Activated CD8-positive, alpha-beta memory T cell treated with anti-CD3 and anti-CD28 coated beads, Interleukin-2, amount 10 ng/mL, durations not matched to agents 7 days and 5 days (primary cell): ENCODE results near the gene VASH2. TPM values are rescaled to one million over a fixed set of nuclear protein-coding genes. Genes with fewer than 3 reads are reported as not detected.

ENCODE experiments used
- ATAC-seq: fragments of 150-1000 bp; cut with Tn5 transposase; one replicate; pipeline ENCODE4 v1.10.0; 2021; ENCODE audit warnings: moderate library complexity
- CTCF ChIA-PET: fragments of 350-600 bp; sonication (Branson Sonifier 250); formaldehyde crosslinking; loops from one replicate; lab custom pipeline; 2021; ENCODE audit warnings: antibody characterized with exemption; lab: Charles Lee
- DNase-seq: peaks from one replicate; pipeline ENCODE4 v3.0.0-alpha.2; 2020
- H3K27ac Mint-ChIP-seq: one replicate; pipeline ENCODE4 v1.8.0; 2021; ENCODE audit warnings: mild to moderate bottlenecking, mixed read lengths
- H3K27me3 Mint-ChIP-seq: one replicate; pipeline ENCODE4 v1.8.0; 2021; ENCODE audit warnings: mixed read lengths
- H3K36me3 Mint-ChIP-seq: one replicate; pipeline ENCODE4 v1.8.0; 2021; ENCODE audit warnings: mild to moderate bottlenecking, mixed read lengths
- H3K4me1 Mint-ChIP-seq: one replicate; pipeline ENCODE4 v1.8.0; 2021; ENCODE audit warnings: mixed read lengths
- H3K4me3 Mint-ChIP-seq: one replicate; pipeline ENCODE4 v1.8.0; 2021; ENCODE audit warnings: mild to moderate bottlenecking, moderate library complexity, mixed read lengths
- H3K9me3 Mint-ChIP-seq: one replicate; pipeline ENCODE4 v1.8.0; 2022; ENCODE audit warnings: low read depth, mixed read lengths
- total RNA-seq, 2 experiments: library from RNA; stranded (reverse); gene quantifications; one replicate each; pipeline ENCODE4 v1.2.3, GENCODE V29; 2021

Gene VASH2
- total RNA-seq, 2 experiments from 2014 or later = 0.73 to 0.79 TPM

DNA sequence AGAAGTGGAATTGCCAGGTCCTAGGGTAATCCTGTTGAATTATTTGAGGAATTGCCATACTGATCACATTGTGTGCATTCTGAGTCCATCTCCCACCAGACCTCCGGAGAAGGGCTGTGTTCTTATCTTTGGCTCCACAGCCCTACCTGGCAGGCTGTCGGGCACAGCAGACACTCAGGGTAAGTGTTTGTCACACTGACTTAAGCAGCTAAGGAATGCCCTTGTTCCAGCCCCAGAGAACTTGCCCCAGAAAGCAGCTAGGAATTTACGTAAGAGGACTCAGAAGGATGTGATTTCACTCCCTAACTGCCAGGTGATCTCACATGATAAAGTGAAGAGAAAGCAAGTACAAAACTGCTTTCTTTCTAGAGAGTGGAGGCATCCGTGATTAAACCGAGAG is 21.0 kb downstream of the VASH2 start:
- Mint-ChIP-seq H3K9me3 (no peaks in the 10 kb centered on the region), H3K27me3 (peaks cover 34% of the 10 kb centered on the region), H3K27ac (no peak overlapping the region), H3K4me3 (no peak overlapping the region), H3K36me3 (peaks cover 3% of the 10 kb centered on the region), H3K4me1 (peaks cover 11% of the 10 kb centered on the region)
- ATAC-seq = no peak
- DNase-seq = no peak
- CTCF ChIA-PET = no interaction called here

DNA sequence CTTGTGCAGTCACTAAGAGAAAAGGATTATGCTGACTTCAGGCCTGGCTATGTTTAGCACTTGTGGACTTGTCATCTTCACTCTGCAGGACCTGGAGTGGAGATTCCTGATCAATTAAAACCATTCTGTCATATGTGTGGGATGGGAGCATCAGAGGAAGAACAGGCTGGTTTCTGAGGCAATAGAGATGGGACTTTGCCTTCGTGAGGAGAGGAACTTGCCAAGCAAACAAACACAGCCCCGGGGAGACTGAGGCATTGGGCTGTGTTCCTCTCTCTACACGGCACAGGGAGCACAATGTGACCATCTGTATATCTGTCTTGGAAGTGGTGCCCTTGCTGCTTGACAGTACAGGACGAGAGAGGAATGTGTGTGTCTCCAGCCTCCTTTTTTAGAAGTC is 23.1 kb downstream of the VASH2 start:
- peaks cover 3% of the 10 kb centered on the region for H3K36me3 Mint-ChIP-seq
- H3K27me3 Mint-ChIP-seq = peaks cover 17% of the 10 kb centered on the region
- CTCF ChIA-PET = no interaction called here
- DNase-seq (no peak), ATAC-seq (no peak)
- H3K27ac Mint-ChIP-seq = no peak overlapping the region
- H3K4me3 Mint-ChIP-seq = no peak overlapping the region
- H3K9me3 Mint-ChIP-seq = no peaks in the 10 kb centered on the region
- peaks cover 22% of the 10 kb centered on the region for H3K4me1 Mint-ChIP-seq

DNA sequence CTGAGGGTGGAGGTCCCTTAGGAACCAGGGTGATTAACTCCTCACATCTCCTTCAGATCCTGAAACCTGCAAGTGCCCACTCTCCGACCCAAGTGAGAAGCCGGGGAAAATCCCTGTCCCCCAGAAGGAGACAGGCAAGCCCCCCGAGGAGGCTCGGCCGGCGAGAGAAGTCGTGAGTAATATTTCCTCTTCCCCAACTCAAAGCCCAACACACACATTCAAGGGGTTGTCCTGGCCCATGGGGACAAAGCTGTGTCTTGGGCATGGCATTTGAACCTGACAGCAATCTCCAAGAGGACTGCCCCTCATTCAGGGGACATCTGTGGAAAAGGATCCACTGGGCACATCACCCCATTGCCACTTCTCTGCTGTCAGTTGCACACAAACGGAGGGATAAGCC is 23.6 kb downstream of the VASH2 start:
- Mint-ChIP-seq H3K4me1 (peaks cover 25% of the 10 kb centered on the region), H3K27me3 (peaks cover 14% of the 10 kb centered on the region), H3K36me3 (peaks cover 3% of the 10 kb centered on the region), H3K9me3 (no peaks in the 10 kb centered on the region), H3K27ac (no peak overlapping the region), H3K4me3 (no peak overlapping the region)
- DNase-seq (no peak), ATAC-seq (no peak)
- CTCF ChIA-PET = no interaction called here

DNA sequence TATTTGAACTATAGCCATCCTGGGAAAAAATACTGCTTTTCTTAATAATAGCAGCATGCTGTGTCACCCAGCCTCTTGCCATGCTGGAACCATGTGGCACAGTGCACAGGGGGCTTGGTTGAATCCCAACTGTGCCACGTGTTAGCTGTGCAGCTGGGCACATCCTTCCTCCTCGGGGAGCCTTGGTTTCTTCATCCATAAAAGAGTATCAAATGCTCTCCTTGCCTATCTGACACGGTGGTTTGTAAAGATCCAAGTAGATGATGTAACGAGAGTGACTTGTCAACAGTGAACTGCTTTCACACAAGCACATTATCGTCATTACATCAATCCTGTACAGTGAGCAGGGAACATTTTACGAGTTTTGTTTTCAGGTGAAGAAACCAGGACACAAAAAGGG is 24.4 kb downstream of the VASH2 start:
- no peak for DNase-seq
- CTCF ChIA-PET = no interaction called here

DNA sequence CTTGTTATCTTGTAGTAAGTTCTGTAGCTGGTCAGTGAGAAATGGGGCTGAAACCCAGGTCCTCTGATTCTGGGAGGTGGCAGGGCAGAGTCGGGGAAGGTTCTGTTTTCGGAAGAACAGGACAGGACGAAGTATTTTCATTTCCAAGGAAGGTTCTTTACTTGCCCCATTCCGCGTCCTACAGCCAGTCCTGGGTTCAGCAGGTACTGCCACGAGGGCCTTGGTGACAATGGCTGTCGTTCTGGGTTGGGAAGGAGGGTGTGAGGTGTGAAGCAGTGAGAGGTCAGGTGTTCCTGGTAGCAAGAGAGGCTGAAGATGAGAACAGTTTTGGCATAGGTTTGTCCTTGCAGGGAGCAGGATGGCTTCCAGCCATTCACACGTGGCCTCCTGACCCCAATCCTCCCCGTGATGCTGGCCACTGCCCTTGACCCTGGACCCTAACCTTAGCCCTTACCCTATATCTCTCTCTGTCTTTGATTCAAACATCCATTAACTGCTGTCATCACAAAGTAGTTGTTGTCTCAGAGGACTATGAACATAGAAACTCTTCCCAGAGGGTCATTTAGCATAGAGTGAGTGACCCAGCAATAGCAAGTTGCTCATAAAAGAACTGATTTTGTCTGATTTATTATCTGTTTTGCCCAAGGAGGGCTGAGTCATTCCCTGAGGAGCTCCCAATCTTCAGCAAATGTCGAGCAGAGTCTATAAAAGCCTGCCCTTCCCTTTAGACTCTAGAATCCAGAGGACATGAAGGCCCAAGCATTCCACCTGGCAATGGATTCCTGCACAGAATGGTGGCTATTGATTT is 25.0 kb downstream of the VASH2 start:
- H3K27ac Mint-ChIP-seq = no peak overlapping the region
- CTCF ChIA-PET = interaction anchor here (1.4 kb wide), 1 partner anchor 21 kb away, joined by 3 read pairs; no protein-coding TSS in a partner anchor
- no peaks in the 10 kb centered on the region for H3K9me3 Mint-ChIP-seq
- peaks cover 39% of the 10 kb centered on the region for H3K4me1 Mint-ChIP-seq
- peaks cover 6% of the 10 kb centered on the region for H3K27me3 Mint-ChIP-seq
- peaks cover 3% of the 10 kb centered on the region for H3K36me3 Mint-ChIP-seq
- H3K4me3 Mint-ChIP-seq = no peak overlapping the region
- DNase-seq (no peak), ATAC-seq (no peak)

More for the DNA sequence above, 24.4 kb downstream of the VASH2 start:
- Mint-ChIP-seq H3K27ac (no peak overlapping the region), H3K27me3 (peaks cover 10% of the 10 kb centered on the region), H3K36me3 (peaks cover 3% of the 10 kb centered on the region), H3K4me1 (peaks cover 33% of the 10 kb centered on the region), H3K4me3 (no peak overlapping the region), H3K9me3 (no peaks in the 10 kb centered on the region)
- ATAC-seq = no peak

DNA sequence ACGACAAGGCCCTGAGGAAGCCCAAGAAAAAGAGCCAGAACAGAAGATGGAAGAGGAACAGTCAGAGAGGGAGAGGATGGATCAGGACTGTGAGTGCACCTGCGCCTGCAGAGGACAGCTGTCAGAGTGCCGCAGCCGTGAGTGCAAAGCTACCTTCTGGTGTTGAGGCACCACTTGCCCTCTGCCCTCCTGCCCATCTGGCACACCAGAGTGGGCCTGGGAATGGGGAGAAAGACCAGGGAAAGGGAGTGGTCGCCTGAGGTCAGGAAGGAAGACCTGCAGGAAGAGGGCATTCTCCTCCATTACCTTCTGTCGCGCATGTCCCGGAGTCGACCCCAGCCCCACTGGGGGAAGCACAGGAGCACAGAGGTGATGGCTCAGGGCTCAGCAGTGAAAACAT is 26.2 kb downstream of the VASH2 start:
- peaks cover under 1% of the 10 kb centered on the region for H3K27me3 Mint-ChIP-seq
- H3K36me3 Mint-ChIP-seq = peaks cover 3% of the 10 kb centered on the region
- no peak overlapping the region for H3K27ac Mint-ChIP-seq
- peaks cover 49% of the 10 kb centered on the region for H3K4me1 Mint-ChIP-seq
- no peaks in the 10 kb centered on the region for H3K9me3 Mint-ChIP-seq
- no peak overlapping the region for H3K4me3 Mint-ChIP-seq
- ATAC-seq = no peak
- CTCF ChIA-PET = interaction anchor here (1.4 kb wide), 1 partner anchor 20 kb away, joined by 3 read pairs; no protein-coding TSS in a partner anchor
- DNase-seq = peak; percentile 36

DNA sequence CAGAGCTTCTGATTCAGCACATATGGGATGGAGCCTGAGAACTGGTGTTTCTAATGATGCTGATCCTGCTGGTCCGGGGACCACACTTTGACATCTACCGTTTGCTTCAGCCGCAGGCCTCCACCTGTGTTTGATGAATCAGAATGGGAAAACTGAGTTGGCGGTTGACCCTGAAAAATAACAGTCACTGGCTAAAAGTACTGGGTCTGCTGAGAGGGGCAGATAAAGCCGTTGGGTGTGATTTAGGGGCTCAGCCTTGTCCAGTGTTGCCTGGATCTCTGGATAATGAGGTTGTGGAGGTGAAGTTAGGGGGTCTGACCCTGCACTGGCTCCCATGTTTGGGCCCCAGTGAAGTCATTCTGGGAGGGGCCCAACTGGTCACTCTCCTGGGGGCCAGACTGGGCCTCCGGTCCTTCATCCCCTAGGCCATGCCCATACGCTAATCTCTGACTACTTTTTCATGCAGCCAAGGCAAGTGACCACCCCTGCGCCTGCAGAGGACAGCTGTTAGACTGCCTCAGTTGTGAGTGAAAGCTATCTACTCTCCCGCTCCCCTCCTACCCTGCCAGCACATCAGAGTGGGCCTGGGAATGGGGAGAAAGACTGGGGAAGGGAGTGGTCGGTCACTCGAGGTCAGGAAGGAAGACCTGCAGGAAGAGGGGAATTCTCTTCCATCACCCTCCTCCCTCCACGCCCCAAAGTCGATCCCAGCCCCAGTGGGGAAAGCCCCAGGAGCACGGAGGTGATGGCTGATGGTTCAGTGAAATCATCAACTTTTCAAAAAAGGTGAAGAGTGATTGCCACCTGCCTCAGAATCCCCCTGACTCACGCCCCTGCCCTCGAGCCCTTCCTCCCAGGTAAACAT is 27.7 kb downstream of the VASH2 start:
- Mint-ChIP-seq H3K36me3 (peaks cover 3% of the 10 kb centered on the region), H3K27ac (peak overlapping the region; percentile 64), H3K9me3 (no peaks in the 10 kb centered on the region), H3K4me3 (peak overlapping the region; percentile 20), H3K27me3 (no peaks in the 10 kb centered on the region), H3K4me1 (peaks cover 61% of the 10 kb centered on the region)
- DNase-seq (peak; percentile 72), ATAC-seq (peak; percentile 54)
- CTCF ChIA-PET = interaction anchor here (0.9 to 1.3 kb wide), 2 partner anchors 17 to 313 kb away, joined by 3 to 5 read pairs; no protein-coding TSS in a partner anchor

DNA sequence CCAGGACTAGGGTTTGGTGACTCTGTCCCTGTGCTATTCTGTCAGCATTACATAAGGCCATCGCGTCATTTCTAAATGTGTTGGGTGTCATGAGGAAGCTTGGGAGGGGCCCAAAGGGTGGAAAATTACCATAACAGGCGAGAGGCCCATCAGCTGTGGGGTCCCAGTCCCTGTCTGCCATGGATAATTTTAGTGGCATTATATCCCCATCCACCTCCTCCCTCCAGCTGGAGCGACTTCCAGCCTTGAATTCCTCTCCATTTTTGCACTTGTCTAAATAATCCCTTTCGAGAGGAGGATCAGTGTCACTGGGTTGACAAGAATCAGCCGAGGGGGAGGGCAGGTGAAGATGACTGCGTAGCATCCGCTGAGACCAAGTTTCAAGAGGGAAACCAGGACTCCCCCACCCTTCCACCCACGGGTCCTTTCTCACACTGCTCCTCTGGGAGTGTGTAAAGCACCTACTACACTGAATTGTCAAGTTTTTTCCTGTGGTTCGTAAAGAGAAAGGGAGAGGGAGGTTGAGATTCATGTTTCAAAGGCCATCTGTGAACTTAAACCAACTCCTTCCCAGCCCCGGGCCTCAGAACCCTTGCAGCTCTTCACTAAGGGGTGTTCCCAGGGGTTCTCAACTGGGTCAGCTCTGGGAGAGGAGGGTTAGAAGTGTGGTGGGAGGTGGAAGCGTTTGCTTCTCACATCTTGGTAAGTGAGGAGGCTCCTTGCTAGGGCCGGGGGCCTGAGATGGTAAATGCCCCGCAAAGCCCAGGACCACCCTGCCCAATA is 29.2 kb downstream of the VASH2 start:
- Mint-ChIP-seq H3K27me3 (no peaks in the 10 kb centered on the region), H3K4me3 (no peak overlapping the region), H3K9me3 (no peaks in the 10 kb centered on the region), H3K36me3 (peaks cover 3% of the 10 kb centered on the region), H3K4me1 (peaks cover 65% of the 10 kb centered on the region), H3K27ac (peak overlapping the region; percentile 34)
- DNase-seq = peak; percentile 58
- CTCF ChIA-PET = interaction anchor here (0.9 to 1.4 kb wide), 4 partner anchors 12 to 522 kb away, joined by 3 to 4 read pairs (median 4); no protein-coding TSS in a partner anchor
- ATAC-seq = peak; percentile 38

DNA sequence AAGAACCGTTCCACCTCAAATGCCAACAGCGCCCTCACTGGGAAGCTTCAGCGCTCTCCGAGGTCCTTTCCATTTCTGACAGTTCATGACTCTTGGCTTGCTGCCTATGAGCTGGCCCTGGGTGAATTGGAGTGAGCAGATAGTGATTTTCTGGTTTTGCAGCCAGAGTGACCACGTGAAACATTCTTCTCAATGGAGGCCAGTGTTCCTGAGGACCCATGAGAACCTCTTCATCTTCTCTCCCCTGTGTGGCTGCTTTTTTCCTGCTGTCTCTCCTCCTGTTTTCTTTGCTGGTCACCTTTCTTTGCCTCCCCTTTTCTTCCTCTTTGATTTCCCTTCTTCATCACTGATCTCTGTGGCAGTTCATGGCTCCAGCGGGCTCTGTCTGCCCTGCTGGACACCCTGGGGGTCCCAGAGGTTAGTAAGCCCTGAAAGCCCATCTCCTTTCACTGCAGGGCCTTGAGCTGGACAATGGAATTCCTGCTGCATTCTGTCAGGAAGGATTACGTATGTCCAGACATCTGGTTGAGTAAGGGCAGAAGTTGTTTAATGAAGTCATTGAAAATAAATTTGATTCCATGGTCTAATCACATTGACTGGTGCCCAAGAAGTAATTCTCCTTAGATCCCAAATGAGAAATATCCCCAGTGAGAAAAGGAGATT is 29.9 kb downstream of the VASH2 start:
- CTCF ChIA-PET = interaction anchor here (1.4 kb wide), 2 partner anchors 13 to 523 kb away, joined by 4 read pairs; no protein-coding TSS in a partner anchor
- Mint-ChIP-seq H3K9me3 (no peaks in the 10 kb centered on the region), H3K27ac (no peak overlapping the region), H3K36me3 (peaks cover 3% of the 10 kb centered on the region), H3K4me3 (no peak overlapping the region), H3K4me1 (peaks cover 65% of the 10 kb centered on the region), H3K27me3 (no peaks in the 10 kb centered on the region)
- ATAC-seq (no peak), DNase-seq (peak; percentile 11)

DNA sequence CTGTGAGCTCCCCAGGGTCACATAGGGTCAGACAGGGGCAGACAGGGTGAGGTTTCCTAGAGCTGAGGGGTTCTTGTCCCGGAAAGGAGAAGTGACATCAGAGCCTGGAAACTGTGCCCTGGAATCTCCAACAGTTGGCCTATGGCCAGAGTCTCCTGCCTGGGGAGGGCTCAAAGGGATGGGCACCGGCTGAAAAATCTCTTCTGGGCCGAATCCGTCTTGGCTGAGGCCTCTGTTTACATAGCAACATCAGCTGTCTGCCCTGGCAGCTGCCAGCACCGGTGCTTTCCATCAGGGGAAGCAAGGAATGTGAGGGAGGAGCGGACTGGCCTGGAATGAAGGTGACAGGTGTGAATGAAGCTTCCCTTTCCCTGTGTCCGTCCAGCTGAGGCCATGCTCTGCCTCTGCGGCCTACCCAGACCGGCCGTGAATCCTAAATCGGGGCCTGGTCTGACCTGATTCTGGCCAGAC is 30.7 kb downstream of the VASH2 start:
- ATAC-seq = no peak
- Mint-ChIP-seq H3K4me1 (peaks cover 62% of the 10 kb centered on the region), H3K4me3 (no peak overlapping the region), H3K36me3 (no peaks in the 10 kb centered on the region), H3K9me3 (no peaks in the 10 kb centered on the region), H3K27me3 (no peaks in the 10 kb centered on the region), H3K27ac (no peak overlapping the region)
- CTCF ChIA-PET = interaction anchor here (1.4 kb wide), 1 partner anchor 524 kb away, joined by 4 read pairs; no protein-coding TSS in a partner anchor
- peak; percentile 28 for DNase-seq

DNA sequence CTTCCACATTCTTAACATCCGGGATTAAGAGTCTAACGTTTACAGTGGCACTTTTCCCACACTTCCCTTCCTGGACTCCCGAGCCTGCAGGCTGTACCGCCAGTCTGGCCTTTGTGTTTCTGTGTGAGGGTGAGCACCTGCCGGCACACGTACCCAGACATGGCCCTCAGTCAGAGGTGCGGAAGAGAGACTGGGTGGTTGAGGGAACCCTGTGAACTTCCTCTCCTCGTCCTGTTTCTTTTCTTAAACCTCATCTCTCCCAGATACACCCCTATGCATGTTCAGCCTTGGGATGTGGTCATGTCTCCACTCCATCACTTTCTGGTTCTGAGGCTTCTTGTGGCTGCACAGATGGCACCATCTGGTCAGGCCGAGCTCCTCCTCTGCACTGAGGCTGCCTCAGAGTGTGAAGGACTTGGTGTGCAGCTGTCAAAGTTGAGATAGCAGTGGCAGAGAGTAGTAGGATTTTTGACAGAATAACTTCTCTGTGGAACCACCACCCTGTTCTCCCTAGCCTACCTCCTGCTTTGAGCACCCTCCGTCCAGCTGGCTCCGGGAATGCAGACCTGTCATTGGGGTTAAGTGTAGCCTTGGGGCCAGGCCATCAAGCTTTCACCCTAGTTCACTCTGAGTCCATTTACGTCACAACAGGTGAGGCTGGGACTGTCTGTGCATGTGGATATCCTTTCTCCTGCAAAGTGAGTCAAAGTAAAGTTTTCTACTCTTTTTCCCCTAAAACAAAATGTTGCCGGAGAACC is 31.4 kb downstream of the VASH2 start:
- H3K36me3 Mint-ChIP-seq = peaks cover under 1% of the 10 kb centered on the region
- CTCF ChIA-PET = interaction anchor here (0.8 kb wide), 2 partner anchors 13 to 317 kb away, joined by 3 to 4 read pairs; no protein-coding TSS in a partner anchor
- no peaks in the 10 kb centered on the region for H3K9me3 Mint-ChIP-seq
- peak; percentile 50 for ATAC-seq
- peak; percentile 70 for DNase-seq
- H3K27ac Mint-ChIP-seq = peak overlapping the region; percentile 72
- no peak overlapping the region for H3K4me3 Mint-ChIP-seq
- H3K27me3 Mint-ChIP-seq = no peaks in the 10 kb centered on the region
- peaks cover 61% of the 10 kb centered on the region for H3K4me1 Mint-ChIP-seq
